B cell (primary cell): ENCODE results near the gene FBXL4. TPM values are rescaled to one million over a fixed set of nuclear protein-coding genes. Genes with fewer than 3 reads are reported as not detected.

Experiments used
- ATAC-seq: fragments of 200-7000 bp; cut with Tn5 transposase; one replicate; pipeline ENCODE4 v1.10.0; 2021; ENCODE audit warnings: low read depth, mild to moderate bottlenecking, moderate number of reproducible peaks, moderate library complexity
- CTCF ChIA-PET: fragments of 350-600 bp; sonication (Branson Sonifier 250); formaldehyde crosslinking; loops from one replicate; lab custom pipeline; 2021; ENCODE audit warnings: antibody characterized with exemption, inconsistent platforms; lab: Charles Lee
- POLR2A ChIA-PET: fragments of 350-600 bp; sonication (Branson Sonifier 250); formaldehyde crosslinking; loops from one replicate; lab custom pipeline; 2021; ENCODE audit warnings: antibody characterized with exemption; lab: Charles Lee
- DNase-seq: peaks from one replicate; pipeline ENCODE4 v3.0.0; 2013
- H2AFZ ChIP-seq: 2 replicates; pipeline ENCODE4 v1.6.1; 2012; ENCODE audit warnings: mild to moderate bottlenecking, low read depth, low read length; ENCODE audit not compliant: insufficient read depth, poor library complexity, severe bottlenecking
- H3K27ac ChIP-seq, 2 donors: 1 replicate in 1 of 2; 2 replicates in 1 of 2; pipeline ENCODE4 v1.5.1; 2012 to 2013; ENCODE audit warnings: low read length in 2 of 2, mild to moderate bottlenecking in 2 of 2, moderate library complexity in 1 of 2
- H3K27me3 ChIP-seq, 4 experiments: fragments of 200-600 bp in 1 of 4; sonication (generic) in 1 of 4; replicated peaks in 1 of 4; 1 replicate in 2 of 4; 2 replicates in 2 of 4; pipeline versions ENCODE4 v1.6.1 to v1.7.0; 2013 to 2016; ENCODE audit warnings: low read length in 3 of 4, mild to moderate bottlenecking in 2 of 4, mixed read lengths in 1 of 4, moderate library complexity in 1 of 4; ENCODE audit not compliant: insufficient read depth in 4 of 4, control insufficient read depth in 3 of 4; ENCODE audit errors: control extremely low read depth in 1 of 4
- H3K36me3 ChIP-seq, 2 experiments: replicated peaks in 1 of 2; 1 replicate in 1 of 2; 2 replicates in 1 of 2; pipeline versions ENCODE4 v1.6.1 to v1.7.1; 2013; ENCODE audit warnings: low read length in 1 of 2; ENCODE audit not compliant: insufficient read depth in 2 of 2, control insufficient read depth in 1 of 2; ENCODE audit errors: control extremely low read depth in 1 of 2, extremely low read depth in 1 of 2
- H3K4me1 ChIP-seq, 2 donors: fragments of 200-600 bp in 1 of 2; sonication (generic) in 1 of 2; 1 replicate in 1 of 2; 2 replicates in 1 of 2; pipeline versions ENCODE4 v1.5.1 to v1.6.1; 2013 to 2017; ENCODE audit warnings: low read length in 2 of 2; ENCODE audit not compliant: control insufficient read depth in 2 of 2, insufficient read depth in 2 of 2
- H3K4me2 ChIP-seq: replicated peaks from 2 replicates; pipeline ENCODE3; 2012; ENCODE audit warnings: mild to moderate bottlenecking, low read depth, low read length; ENCODE audit not compliant: poor library complexity, severe bottlenecking
- H3K4me3 ChIP-seq, 5 experiments: fragments of 200-600 bp in 1 of 5; sonication (generic) in 1 of 5; 1 replicate in 3 of 5; 2 replicates in 2 of 5; pipeline versions ENCODE4 v1.5.1 to v1.7.0; 2011 to 2016; ENCODE audit warnings: low read length in 4 of 5, mild to moderate bottlenecking in 4 of 5, low read depth in 2 of 5, control low read depth in 1 of 5, moderate library complexity in 1 of 5; ENCODE audit not compliant: insufficient read depth in 1 of 5; ENCODE audit errors: control extremely low read depth in 1 of 5, extremely low read depth in 1 of 5
- H3K79me2 ChIP-seq: fragments of 200-600 bp; sonication (generic); one replicate; pipeline ENCODE4 v1.6.0; 2016; ENCODE audit warnings: low read length; ENCODE audit not compliant: control insufficient read depth, insufficient read depth
- H3K9ac ChIP-seq: fragments of 200-600 bp; sonication (generic); 2 replicates; pipeline ENCODE4 v1.6.1; 2017; ENCODE audit warnings: mild to moderate bottlenecking, low read length, moderate library complexity
- H3K9me3 ChIP-seq, 3 donors: one replicate each; pipeline versions ENCODE4 v1.6.1 to v1.7.1; 2013; ENCODE audit warnings: low read length in 2 of 3; ENCODE audit not compliant: control insufficient read depth in 2 of 3, insufficient read depth in 1 of 3; ENCODE audit errors: control extremely low read depth in 1 of 3
- H4K20me1 ChIP-seq: 2 replicates; pipeline ENCODE4 v1.6.0; 2012; ENCODE audit warnings: mild to moderate bottlenecking, low read length; ENCODE audit not compliant: insufficient read depth, control insufficient read depth, poor library complexity, severe bottlenecking
- H3K27ac Mint-ChIP-seq: one replicate; pipeline ENCODE4 v1.8.0; 2021; ENCODE audit warnings: mixed read lengths
- H3K27me3 Mint-ChIP-seq: one replicate; pipeline ENCODE4 v1.8.0; 2021; ENCODE audit warnings: mixed read lengths
- H3K4me1 Mint-ChIP-seq: one replicate; pipeline ENCODE4 v1.8.0; 2021; ENCODE audit warnings: mixed read lengths
- H3K4me3 Mint-ChIP-seq: one replicate; pipeline ENCODE4 v1.8.0; 2021; ENCODE audit warnings: mixed read lengths
- H3K9me3 Mint-ChIP-seq: one replicate; pipeline ENCODE4 v1.8.0; 2022; ENCODE audit warnings: mixed read lengths; ENCODE audit not compliant: insufficient read depth
- EZH2 ChIP-seq: IDR thresholded peaks from 2 replicates; pipeline ENCODE4 v1.6.1; 2012; ENCODE audit warnings: borderline replicate concordance, low read depth, mild to moderate bottlenecking, moderate library complexity, low read length; ENCODE audit not compliant: insufficient read depth, poor library complexity, severe bottlenecking
- WGBS: methylation state at CpG from one replicate; pipeline ENCODE4 v1.1.5; 2013; ENCODE audit warnings: missing lambda C conversion rate; ENCODE audit not compliant: insufficient coverage; 5-methylcytosine and 5-hydroxymethylcytosine counted together
- intact Hi-C: fragments of 100-400 bp; cut with micrococcal nuclease; formaldehyde crosslinking; loops from one replicate; pipeline ENCODE4 v1.10.0; 2022
- polyA plus RNA-seq: library from polyadenylated mRNA; depleted of rRNA; stranded (reverse); fragments of >200 nt; gene quantifications from 2 replicates; pipeline ENCODE4 v1.2.3, GENCODE V29; 2012
- total RNA-seq, 2 donors: library from RNA; stranded (reverse); fragments of 120-200 nt in 1 of 2; gene quantifications; 1 replicate in 1 of 2; 2 replicates in 1 of 2; pipeline versions ENCODE4 v1.2.3 to v1.2.4, GENCODE V29; 2013 to 2022
- TF ChIP-seq, protein P1 (sequence below): fragments of 200-600 bp; IDR thresholded peaks from one replicate; pipeline ENCODE4 v1.8.0; 2022; ENCODE audit warnings: antibody characterized with exemption, mild to moderate bottlenecking

FBXL4 gene
- total and polyA plus RNA-seq, 2 donors (not counting 1 experiment from before 2014, with no cell fraction given), result 9.2 to 22.0 TPM

DNA sequence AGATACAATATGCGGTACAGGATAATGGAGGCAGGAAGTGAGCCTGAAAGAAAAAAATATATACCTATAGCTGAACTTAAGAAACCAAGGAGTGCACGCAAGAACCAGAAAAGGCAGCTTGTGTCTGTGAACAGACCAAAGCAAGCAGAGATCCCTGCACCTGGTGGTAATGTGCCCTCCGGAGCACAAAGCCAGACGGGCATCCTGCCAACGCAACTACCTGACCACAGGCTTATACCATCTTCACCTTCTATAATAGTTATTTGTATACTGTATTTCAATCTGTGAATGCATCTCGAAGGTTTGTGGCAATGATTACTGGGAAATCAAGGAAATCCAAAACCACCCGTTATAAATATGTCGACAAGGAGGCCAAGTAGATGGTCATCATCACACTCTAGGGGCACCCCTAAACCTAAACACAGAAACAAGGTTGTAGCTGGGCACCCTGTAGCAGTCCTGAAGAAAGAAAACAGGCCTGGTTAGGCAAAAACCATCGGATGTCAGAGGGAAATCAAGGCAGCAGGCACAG lies 801 bp downstream of the FBXL4 start:
- H3K9me3 Mint-ChIP-seq, result peaks cover 6% of the 10 kb centered on the region
- no peaks in the 10 kb centered on the region for H3K27me3 ChIP-seq
- H3K4me1 Mint-ChIP-seq, result peaks cover 33% of the 10 kb centered on the region
- POLR2A ChIA-PET, result no interaction called here
- DNase-seq, result peak; percentile 55
- peaks cover 26 to 27% of the 10 kb centered on the region in 2 donors for H3K4me1 ChIP-seq
- peak overlapping the region; percentile 87 for H3K9ac ChIP-seq
- peaks cover 0 to 7% of the 10 kb centered on the region in 2 experiments for H3K36me3 ChIP-seq
- peak overlapping the region; percentile 93 for H3K27ac Mint-ChIP-seq
- H3K4me3 ChIP-seq, result peak overlapping the region; percentile 72 to 93 (median 76)
- peaks cover 28% of the 10 kb centered on the region for H4K20me1 ChIP-seq
- no peak for TF ChIP-seq EZH2
- TF ChIP-seq, protein P1, sequence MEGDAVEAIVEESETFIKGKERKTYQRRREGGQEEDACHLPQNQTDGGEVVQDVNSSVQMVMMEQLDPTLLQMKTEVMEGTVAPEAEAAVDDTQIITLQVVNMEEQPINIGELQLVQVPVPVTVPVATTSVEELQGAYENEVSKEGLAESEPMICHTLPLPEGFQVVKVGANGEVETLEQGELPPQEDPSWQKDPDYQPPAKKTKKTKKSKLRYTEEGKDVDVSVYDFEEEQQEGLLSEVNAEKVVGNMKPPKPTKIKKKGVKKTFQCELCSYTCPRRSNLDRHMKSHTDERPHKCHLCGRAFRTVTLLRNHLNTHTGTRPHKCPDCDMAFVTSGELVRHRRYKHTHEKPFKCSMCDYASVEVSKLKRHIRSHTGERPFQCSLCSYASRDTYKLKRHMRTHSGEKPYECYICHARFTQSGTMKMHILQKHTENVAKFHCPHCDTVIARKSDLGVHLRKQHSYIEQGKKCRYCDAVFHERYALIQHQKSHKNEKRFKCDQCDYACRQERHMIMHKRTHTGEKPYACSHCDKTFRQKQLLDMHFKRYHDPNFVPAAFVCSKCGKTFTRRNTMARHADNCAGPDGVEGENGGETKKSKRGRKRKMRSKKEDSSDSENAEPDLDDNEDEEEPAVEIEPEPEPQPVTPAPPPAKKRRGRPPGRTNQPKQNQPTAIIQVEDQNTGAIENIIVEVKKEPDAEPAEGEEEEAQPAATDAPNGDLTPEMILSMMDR, result no peak
- CTCF ChIA-PET, result no interaction called here
- H3K4me3 Mint-ChIP-seq, result peak overlapping the region; percentile 91
- intact Hi-C loops, result loop anchor here (1.0 to 5.0 kb wide), 7 partner anchors 14 to 1935 kb away; partner anchors contain the start of genes ASCC3, MMS22L and POU3F2
- 0% methylated on average over 3 of the region's 9 CpGs for WGBS
- H3K4me2 ChIP-seq, result peak overlapping the region; percentile 87
- peaks cover 52% of the 10 kb centered on the region for H3K79me2 ChIP-seq
- H3K9me3 ChIP-seq, result peaks cover 0 to 3% (median 0%) of the 10 kb centered on the region in 3 donors
- no peaks in the 10 kb centered on the region for H3K27me3 Mint-ChIP-seq
- peak overlapping the region; percentile 88 for H2AFZ ChIP-seq
- peak overlapping the region; percentile 71 to 79 for H3K27ac ChIP-seq
- no peak for ATAC-seq

DNA sequence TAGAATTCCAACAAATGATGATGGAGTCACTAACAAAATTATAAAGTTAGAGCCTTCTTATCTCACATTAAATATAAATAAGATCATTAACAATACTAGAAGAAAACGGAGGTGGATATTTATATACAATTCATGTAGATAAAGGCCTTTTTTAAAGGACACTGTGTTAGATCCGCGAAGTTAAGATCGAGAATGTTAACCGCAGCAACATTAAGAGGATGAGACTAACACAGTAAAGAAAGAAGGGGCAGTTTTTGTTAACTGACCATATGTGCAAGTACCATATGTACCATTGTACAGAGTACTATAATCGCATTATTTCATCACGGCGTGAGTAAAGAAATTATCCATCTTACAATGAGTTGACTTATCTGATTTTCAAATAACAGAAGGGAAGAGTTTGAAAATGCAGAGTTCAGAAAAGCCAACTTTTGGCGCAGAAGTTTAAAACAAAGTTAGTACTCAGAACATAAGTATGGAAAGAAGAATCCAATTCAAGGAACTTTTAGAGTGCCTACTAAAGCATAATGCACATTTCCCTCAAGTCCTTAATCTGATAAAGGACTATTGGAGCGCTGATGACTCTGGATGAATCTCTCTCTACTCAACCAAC lies 1.4 kb downstream of the FBXL4 start:
- H3K9me3 Mint-ChIP-seq, result peaks cover 7% of the 10 kb centered on the region
- H3K9ac ChIP-seq, result peak overlapping the region; percentile 87
- peak overlapping the region; percentile 91 for H3K4me3 Mint-ChIP-seq
- WGBS, result 100% methylated on average over 2 of the region's 10 CpGs
- H4K20me1 ChIP-seq, result peaks cover 28% of the 10 kb centered on the region
- CTCF ChIA-PET, result no interaction called here
- H3K27ac ChIP-seq, result peak overlapping the region; percentile 71 to 79
- intact Hi-C loops, result loop anchor here (2.0 to 5.0 kb wide), 6 partner anchors 14 to 1936 kb away; partner anchors contain the start of genes ASCC3 and MMS22L
- H2AFZ ChIP-seq, result peak overlapping the region; percentile 88
- H3K4me1 ChIP-seq, result peaks cover 26 to 27% of the 10 kb centered on the region in 2 donors
- H3K36me3 ChIP-seq, result peaks cover 0 to 7% of the 10 kb centered on the region in 2 experiments
- peaks cover 33% of the 10 kb centered on the region for H3K4me1 Mint-ChIP-seq
- TF ChIP-seq, protein P1, result no peak
- no peak for TF ChIP-seq EZH2
- no peaks in the 10 kb centered on the region for H3K27me3 ChIP-seq
- no peaks in the 10 kb centered on the region for H3K27me3 Mint-ChIP-seq
- peak overlapping the region; percentile 72 to 93 (median 76) for H3K4me3 ChIP-seq
- peak overlapping the region; percentile 87 for H3K4me2 ChIP-seq
- peaks cover 0 to 9% (median 0%) of the 10 kb centered on the region in 3 donors for H3K9me3 ChIP-seq
- peaks cover 57% of the 10 kb centered on the region for H3K79me2 ChIP-seq
- DNase-seq, result no peak
- peak overlapping the region; percentile 93 for H3K27ac Mint-ChIP-seq
- POLR2A ChIA-PET, result no interaction called here
- no peak for ATAC-seq
